Measurements from ENCODE around the gene MAST4. TPM values are rescaled to one million over a fixed set of nuclear protein-coding genes. Genes with fewer than 3 reads are reported as not detected.
A peak's percentile ranks its signal among the peaks of the same experiment; 100 is the strongest.

MAST4 gene
- polyA plus RNA-seq, 10 donors, result 10.5 to 15.3 (median 13.0) TPM

DNA sequence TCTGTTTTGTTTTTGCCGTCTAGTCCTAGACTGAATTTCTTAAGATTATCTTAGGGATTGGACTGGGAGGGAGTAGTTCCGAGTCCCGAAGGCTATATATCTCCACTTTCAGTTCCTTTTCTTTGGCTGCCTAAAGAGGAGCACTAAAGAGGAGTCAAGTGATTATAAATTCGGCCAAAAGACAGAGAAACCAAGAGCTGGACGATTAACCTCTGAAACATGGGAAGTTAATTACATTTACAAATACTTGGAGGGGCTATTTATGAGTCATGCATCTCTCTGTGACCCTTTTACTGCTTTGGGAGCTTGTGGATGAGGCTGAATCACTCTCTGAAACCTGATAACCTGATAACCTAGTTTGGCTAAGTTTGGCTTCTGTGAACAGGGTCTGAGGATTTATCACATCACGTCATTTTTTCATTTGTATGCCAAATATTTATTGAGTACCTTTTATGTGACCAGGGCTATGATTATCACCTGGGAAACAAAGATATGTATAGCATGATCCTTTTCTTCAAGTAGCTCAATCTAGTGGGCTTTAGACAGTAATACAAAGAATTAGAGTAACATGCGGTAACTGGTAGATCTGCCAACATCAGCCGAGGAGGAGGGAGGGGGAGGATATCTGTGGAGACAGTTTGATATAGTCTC, 419.5 kb downstream of the MAST4 start:
- DNase-seq, result peak; percentile 40 to 74 (median 44)

DNA sequence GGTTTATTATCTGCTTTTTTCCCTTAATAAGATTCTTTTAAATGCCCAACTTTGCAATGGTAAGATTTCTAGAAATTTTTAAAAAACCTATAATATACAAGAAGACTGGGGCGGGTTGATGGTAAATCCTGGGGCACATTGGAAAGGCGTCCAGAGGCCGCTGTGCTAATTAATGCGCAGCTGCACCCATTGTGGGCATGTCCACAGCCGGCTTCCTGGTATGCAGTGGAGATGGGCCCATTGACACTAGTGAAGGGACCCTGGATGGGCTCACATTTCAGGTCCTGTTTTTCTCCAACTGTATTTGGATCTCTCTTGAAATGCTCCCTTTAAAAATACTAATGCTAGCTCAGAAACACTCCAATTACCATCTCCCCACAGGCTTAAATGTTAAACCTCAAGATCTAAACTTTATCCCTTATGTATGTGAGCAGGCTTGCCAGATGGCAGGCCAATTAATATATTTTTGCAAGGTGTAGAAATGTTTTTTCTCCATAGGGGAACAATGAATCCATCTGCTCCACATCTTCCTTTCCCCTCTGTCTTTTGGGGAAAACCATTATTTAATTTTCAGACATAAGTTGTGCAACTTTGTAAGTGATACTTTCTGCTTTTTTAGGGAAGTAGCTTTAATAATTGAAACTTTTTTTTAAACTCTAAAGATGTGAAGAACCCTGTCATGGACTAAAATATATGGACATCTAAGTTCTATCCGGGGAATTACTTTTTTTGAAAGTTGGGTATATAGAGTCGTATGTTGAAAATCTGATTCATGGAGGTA, 423.1 kb downstream of the MAST4 start:
- peak in 2 of 3 donors; percentile 31 to 82 for DNase-seq

DNA sequence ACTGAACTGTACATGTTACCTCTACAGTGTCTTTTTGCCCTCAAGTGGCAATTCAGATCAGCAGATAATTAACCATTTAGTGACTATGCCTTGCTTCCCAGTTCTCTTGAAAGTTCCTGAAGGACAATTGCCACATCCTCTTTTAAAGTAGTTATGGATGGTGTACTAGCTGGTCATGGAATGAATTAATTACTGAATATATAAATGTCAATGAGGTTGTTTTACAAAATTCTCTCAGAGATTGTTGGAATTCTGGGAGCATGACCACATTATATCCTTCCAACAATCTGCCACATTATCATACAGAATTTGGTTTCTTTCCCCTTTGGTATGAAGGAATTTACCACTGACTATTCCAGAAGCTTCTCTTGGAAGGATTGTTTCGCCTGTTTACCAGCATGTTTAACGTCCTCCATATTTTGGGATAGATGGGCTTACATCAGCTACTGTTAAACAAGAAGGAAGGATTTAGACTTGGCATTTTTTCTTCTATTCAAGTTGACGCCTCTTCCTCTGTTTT, 424.0 kb downstream of the MAST4 start:
- DNase-seq, result no peak

DNA sequence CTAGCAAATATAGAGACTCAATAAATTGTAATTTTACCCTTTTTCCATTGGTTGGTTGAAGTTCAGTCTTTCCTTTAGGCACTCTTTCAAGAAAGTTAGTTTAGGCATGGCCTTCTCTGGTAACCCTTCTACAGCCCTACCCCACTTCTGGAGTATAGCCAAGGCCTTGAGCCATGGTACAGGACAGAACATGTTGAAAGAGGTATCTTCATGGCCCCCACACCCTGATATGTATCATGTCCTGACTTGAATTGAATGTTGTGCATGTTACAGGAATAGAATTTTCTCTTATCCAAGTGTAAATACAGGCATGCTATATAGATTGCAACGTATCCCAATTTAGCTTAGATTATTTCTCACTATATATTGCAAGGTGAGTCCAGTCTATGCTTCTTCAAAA, 424.8 kb downstream of the MAST4 start:
- DNase-seq, result no peak

DNA sequence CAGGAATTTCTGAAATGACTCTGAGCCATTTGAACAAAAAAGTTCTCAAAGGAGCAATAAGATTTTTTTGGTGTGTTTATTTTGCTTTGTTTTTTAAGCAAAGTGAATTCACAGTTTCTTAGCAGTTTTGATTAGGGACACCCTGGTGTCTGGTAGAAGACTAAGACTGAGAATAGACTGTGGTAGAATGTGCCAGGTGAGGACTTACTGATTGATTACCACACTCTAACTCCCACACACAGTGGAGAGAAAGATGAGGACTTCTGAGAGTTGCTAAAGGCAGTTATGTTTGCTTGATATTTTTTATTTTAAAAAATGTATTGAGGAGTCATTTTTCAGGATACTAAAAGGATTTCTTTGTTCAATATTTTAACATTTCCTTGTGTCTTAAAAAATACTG, 425.3 kb downstream of the MAST4 start:
- peak in 1 of 3 donors; percentile 40 for DNase-seq

DNA sequence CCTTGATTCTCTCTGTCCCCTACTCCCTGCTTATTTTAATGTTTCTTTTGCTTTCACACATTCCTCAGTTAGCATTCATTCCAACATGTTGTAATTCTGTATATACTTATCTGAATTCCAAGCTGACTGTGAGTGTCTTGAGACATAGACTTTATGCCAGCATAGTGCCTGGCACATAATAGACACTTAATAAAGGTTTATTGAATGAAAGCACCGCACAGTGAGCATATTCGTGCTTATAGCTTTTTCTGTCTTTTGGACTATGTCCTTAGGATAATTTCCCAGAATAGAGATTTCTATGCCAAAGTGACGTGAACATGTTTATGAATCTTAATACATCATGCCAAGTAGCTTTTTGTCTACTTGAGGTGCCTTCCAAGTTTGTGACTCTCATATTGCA, 425.8 kb downstream of the MAST4 start:
- DNase-seq, result peak in 2 of 3 donors; percentile 35 to 65

DNA sequence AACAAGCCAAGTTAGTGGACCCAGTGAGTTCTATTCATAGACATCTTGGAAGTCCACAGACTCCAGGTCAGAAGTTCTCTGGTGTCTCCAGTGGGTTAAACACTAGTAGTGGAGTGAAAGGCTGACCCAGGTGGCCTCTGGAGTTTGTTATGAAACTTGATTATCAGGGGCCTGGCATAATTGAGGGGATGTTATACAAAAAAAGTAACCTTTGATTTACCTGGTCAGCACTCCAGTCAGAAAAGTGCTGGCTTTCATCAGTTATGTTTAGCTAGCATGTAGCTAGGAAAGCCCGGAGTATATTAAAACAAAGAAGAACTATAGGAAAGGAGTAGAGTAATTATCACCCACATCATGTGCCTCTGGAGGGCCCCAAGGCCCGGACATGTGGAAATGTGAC, 429.3 kb downstream of the MAST4 start:
- no peak for DNase-seq

DNA sequence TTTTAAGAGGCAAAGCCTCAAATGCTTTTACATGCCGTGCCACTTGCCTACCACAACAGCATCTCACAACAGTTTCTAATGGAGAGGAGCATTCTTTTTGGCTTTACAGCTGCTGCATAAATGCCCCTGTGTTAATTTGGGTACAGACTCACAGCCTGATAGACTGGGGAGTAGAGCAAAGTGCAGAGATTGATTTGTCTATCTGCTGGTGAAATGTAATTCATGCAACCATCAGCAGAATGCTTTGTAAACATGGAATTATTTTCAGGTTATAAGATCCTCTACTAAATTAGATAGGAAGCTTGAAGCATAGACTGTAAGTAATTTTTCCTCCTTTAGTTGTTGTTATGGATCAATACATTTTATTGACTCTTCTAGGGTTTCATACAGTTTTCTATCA, 430.1 kb downstream of the MAST4 start:
- no peak for DNase-seq

DNA sequence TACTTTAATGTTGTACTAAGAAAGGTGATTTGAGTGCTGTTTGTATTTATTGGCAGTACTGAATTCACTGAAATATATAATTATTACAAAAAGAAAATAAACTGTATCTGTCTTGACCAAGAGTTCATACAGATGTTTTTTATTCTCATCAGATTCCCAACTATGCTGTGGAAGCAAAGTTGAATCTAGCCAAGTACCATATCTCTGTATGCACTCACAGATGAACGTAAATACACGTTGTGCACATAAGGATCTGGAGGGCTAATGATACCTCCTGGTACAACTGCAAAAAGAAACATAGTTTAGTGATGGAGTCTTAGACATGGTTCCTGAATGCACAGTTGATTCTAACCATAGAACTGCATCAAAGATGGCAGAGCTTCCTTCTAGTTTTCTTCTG, 431.0 kb downstream of the MAST4 start:
- DNase-seq, result no peak

DNA sequence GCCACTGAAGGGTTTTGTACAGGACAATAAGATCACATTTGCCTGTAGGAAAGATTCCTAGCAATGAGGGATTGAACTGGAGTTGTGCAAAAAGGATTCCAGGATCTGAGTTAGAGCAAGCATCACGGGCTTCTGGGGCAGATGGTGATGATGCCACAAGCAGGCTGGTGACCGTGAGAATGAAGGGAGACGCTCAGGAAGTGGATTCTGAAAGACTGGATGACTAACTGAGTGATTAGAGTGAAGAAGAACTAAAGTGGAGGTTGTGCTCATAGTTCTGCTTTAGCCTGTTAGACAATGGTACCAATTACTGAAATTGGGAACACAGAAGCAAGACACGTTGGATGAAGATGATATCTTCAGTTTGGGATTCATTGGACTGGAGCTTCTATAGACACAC, 432.2 kb downstream of the MAST4 start:
- DNase-seq, result no peak

DNA sequence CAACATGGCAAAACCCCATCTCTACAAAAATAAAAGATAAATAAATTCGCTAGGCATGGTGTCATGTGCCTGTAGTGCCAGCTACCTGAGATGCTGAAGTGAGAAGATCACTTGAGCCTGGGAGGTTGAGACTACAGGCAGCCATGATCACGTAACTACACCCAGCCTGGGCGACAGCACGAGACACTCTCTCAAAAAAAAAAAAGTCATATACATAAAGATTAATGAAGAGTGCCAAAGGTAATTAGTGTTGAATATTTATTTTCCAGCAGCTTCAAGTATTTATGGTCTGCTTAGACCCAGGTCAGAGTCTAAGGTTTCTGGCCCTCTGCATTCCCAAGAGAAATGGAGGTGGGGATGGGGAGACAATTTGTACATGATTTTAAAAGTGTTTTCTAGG, 432.7 kb downstream of the MAST4 start:
- no peak for DNase-seq

DNA sequence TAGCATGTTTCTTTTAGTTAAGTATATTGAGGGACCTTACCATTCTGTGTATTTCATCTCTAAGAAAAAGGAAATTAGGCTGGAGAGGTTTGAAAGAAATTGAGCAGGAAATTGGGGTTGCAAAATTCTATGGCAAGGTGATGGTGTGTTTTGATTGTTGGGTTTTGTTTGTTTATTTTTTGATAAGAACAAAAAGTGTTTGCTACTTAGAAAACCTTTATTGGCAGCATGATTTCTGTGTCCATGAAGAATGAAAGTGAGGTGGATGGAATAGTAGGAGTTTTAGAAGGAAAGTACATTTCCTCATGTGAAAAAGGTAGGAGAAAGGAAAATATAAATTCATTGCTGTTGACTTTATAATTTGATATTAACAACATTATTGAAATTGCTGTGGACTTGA, 433.3 kb downstream of the MAST4 start:
- no peak for DNase-seq

DNA sequence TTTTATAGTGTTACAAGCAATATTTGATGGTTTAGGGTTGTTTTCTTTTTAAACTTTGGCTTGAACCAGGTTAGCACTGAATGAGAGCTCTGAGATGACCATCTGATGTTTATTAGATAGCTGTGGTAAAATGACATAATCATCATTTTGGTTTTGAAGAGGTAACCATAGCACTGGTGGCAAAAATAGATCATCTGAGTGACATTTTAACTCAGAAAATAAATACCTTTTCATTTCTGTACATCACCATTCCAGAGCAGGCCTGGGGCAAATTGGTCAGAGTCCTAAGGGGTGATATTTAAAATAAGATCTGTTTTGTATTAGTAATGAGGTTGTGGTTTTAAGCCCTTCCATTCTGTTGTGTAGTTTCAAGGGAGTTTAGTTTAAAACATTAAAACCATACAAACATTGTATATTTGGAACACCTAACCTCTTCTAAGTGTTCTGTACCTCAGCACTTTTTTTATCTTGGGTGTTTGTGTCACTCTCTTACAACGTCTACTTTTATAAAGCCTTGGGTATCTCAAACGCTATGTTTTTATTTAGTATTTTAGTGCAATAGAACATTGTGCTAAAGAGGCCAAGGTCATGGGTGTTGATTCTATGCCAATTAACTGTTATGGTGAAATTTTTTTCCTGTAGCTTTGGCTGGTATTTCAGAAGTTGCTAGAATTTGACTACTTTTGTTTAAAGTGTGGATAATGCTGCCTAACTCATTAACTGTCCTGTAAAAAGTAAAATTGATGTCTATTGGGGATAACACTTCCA, 434.3 kb downstream of the MAST4 start:
- DNase-seq, result no peak

DNA sequence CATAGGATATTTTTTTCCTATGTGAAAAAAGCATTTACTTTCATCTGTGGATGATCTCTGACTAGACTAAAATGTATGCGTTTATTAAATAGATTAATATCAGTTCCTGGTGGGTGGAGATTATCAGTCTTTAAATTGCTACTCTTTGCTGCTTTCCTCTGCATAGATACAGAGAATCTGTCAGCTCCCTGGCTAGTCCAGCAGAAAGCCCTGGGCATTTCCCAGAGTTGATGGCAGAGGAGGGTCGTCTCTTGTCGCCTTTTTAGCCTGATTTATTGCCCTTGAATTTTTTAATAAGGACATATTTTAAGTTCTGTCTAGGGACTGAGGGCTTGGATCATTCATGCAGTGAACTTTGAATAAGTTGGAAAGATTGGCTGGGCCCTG, 434.9 kb downstream of the MAST4 start:
- no peak for DNase-seq

DNA sequence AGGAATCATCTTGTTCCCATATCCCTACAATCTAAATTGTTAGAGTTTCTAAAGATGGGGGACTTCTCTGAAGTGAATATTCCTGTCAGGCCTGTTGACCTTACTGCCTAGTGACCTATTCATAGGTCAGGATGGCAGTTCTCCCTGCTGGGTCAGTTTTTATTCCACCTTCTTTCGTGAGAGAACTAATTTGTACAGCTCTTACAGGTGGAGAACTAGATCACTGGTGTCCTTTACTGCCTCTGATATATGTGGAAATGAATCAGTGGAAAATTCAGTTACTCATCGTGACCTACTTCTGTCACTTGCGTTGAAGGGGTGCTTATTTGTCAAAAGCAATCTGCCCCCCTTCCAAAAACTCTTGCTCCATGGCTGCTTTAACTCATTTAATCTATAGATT, 435.5 kb downstream of the MAST4 start:
- no peak for DNase-seq

DNA sequence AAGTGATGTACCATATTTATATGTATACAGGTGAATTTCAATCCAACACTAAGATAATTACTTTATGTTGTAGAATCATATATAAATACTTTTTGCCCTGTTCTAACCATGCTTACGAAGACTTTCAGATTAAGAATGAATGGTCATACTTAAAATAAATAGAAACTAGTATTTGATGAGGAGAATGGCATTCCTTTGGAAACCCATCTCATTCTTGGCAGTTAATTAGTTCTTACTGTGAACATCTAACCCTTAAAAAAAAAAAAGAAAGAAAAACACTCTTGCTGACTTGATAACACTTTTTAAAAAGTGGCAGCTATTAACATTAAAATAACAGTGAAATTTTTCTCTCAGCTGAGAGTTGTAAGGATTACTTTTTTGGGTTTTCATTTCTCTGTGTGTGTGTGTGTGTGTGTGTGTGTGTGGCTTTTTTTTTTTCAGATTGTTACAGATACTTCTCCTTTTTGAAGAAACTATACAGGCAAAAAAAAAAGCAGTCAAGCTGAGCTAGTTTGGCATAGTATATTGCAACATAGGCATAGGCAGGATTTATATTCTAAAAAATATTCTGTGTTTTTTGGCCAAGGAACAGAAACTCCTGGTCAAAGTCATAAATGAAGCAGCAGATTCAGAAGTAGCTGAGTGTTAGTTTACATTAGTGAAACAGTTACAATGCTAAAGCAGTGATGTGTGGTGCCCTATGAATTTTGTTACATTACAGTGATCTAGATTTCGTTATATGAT, 436.9 kb downstream of the MAST4 start:
- DNase-seq, result no peak

DNA sequence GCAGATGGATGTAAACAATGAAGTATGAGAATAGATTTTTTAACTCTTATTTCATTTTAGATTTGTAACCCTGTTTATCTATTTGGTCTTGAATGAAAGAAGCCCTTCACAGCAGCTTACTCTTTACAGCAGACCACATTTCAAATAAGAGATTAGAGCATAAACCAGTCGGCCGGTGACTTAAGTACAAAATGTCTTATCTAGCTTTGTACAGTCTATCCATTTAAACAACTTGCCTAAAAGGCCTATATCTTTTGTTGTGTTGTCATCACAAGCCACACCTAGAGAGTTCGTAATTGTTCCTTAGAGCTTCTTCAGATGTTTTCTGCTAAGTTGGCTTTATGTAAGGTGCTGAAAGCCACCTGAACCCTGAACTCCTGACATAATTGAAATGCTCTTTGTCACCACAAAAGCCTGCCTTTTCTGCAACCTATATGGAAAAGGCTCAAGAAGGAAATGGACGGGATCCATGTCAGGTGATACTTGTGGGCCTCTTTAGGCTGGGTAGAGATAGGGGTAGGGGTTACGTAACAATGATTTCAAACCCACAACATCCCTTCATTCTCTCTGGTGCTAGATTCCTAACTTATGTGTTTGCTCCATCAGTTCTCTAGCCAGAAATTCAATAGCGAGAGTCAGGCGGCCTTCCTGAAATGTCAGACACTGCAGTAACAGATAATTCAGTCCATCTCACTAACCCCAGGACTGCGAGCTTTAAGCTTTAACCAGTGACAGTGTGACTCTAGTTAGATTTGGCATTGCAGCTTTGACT, 437.9 kb downstream of the MAST4 start:
- no peak for DNase-seq

DNA sequence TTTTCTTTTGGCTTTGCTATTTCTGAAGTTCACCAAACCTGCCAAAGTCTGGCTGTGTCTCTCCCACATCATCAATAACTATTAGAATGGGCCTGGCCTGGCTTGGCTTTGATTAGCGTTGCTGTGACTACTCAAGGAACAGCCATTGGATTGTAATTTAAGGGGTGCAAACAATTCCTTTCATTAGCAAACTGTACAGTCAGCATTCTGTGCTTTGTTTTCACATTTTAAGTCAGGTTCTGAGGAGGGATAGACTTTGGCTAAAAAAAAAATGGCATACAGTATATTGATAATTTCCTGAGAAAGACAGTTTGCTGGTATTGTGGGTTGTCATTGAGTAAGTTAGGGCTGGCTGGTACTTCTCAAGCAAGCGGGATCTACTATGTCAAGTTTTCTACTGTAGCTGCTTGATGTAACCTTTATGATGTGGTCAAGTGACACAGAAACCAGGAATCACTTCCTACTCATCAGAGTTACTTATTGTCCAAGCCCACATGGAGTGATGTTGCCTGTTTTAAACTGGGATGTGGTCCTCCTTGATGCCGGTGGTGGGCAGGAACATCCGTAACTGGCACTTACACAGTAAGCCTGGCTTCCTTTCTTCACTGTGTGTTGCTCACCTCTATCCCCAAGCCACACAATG, 439.0 kb downstream of the MAST4 start:
- no peak for DNase-seq

DNA sequence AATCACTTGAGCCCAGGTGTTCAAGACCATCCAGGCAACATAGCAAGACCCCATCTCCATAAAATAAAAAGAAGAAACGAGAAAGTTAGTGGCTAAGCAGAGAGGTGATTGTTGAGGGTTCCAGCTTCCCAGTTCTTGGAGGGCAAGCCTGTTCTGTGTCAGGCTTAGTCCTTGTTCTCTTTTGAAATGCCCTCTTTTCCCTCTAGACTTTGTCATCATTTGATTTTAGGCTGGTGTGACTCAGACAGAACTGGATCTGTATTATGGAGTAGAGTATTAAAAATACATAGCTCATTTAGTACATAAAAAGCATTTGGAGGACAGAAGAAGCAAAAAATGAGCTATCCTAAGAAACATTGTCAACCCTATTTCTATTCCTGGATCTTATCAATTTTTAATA, 441.0 kb downstream of the MAST4 start:
- no peak for DNase-seq

DNA sequence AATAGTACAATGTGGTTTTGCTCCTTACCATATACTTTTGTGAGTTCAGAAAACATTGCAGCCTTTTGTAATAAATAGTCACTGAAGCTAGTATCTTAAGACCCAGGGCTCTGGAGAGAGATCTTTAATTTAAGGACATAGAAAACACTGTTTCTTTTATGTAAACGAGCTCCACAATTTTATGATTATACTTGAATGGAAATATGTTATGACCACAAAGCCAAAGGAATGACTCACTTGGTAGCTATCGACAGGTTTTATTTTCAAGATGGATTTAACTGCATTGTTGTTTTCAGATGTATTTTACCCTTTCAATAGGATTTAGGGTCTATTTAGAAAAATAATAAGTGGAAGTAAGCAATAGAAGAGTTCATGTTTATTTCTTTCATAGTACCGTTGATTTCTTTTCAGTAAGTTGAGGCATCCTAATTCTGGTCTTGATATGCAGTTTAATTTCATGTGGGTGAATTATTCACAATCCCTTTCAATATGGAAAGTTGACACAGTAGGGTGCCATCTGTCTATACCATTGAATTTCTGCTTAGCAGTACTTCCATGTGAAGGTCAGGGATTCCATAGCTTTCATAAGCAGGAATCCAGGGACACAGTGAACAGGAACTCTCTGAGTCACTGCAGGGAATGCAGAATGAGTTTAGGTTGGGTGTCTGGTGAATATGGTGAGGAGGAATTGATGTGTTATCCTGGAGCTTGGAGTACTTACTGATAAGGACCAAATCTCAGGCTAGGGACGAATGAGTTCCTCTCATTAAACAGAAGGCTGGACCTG, 442.8 kb downstream of the MAST4 start:
- DNase-seq, result peak in 1 of 3 donors; percentile 56

All from muscle of back (tissue), 11 donors.